Skeletal muscle tissue (tissue), 4 donors: ENCODE measurements around the gene RNF141. TPM values are rescaled to one million over a fixed set of nuclear protein-coding genes. Genes with fewer than 3 reads are reported as not detected.

Experiments used
- H3K27ac ChIP-seq: one replicate; pipeline ENCODE4 v1.7.0; 2013; ENCODE audit warnings: mild to moderate bottlenecking, low read depth, low read length, inconsistent platforms
- H3K27me3 ChIP-seq, 3 donors: one replicate each; pipeline ENCODE4 v1.7.0; 2013; ENCODE audit warnings: low read length in 3 of 3; ENCODE audit not compliant: control insufficient read depth in 3 of 3, insufficient read depth in 3 of 3
- H3K36me3 ChIP-seq, 3 donors: one replicate each; pipeline ENCODE4 v1.7.0; 2013; ENCODE audit warnings: low read length in 3 of 3; ENCODE audit not compliant: control insufficient read depth in 3 of 3, insufficient read depth in 3 of 3
- H3K4me1 ChIP-seq, 3 donors: one replicate each; pipeline ENCODE4 v1.7.0; 2013; ENCODE audit warnings: low read length in 3 of 3, mild to moderate bottlenecking in 3 of 3; ENCODE audit not compliant: control insufficient read depth in 3 of 3, insufficient read depth in 3 of 3
- H3K4me3 ChIP-seq, 3 donors: one replicate each; pipeline ENCODE4 v1.7.0; 2013; ENCODE audit warnings: low read length in 3 of 3
- H3K9ac ChIP-seq, 3 donors: one replicate each; pipeline ENCODE4 v1.7.0; 2013; ENCODE audit warnings: low read length in 3 of 3, mild to moderate bottlenecking in 3 of 3, moderate library complexity in 2 of 3, low read depth in 1 of 3
- H3K9me3 ChIP-seq, 3 donors: one replicate each; pipeline ENCODE4 v1.7.0; 2013; ENCODE audit warnings: low read length in 3 of 3; ENCODE audit not compliant: control insufficient read depth in 3 of 3
- total RNA-seq: library from RNA; depleted of rRNA; stranded (reverse); fragments of >200 nt; gene quantifications from one replicate; pipeline ENCODE4 v1.2.3, GENCODE V29; 2014
- donor health status: Osteomylitis.

Gene RNF141
- total RNA-seq, 1 donor from 2014 or later, result 20.4 TPM

- Histone ChIP-seq H3K4me1 (peaks cover 4 to 7% (median 6%) of the 10 kb centered on the region in 3 donors), H3K4me3 (no peak overlapping the region), H3K9ac (no peak overlapping the region), H3K27me3 (no peaks in the 10 kb centered on the region), H3K9me3 (no peaks in the 10 kb centered on the region), H3K36me3 (peaks cover 2 to 14% (median 10%) of the 10 kb centered on the region in 3 donors), H3K27ac (no peak overlapping the region)
Measured at GRCh38 chr11:10515418-10515817, 25.6 kb downstream of the RNF141 start.

GRCh38 chr11:10514709-10515108 lies 26.3 kb downstream of the RNF141 start:
- Histone ChIP-seq H3K9me3 (no peaks in the 10 kb centered on the region), H3K9ac (no peak overlapping the region), H3K4me3 (no peak overlapping the region), H3K4me1 (peaks cover 4 to 7% (median 6%) of the 10 kb centered on the region in 3 donors), H3K27me3 (no peaks in the 10 kb centered on the region), H3K27ac (no peak overlapping the region), H3K36me3 (peaks cover 2 to 11% (median 7%) of the 10 kb centered on the region in 3 donors)

DNA sequence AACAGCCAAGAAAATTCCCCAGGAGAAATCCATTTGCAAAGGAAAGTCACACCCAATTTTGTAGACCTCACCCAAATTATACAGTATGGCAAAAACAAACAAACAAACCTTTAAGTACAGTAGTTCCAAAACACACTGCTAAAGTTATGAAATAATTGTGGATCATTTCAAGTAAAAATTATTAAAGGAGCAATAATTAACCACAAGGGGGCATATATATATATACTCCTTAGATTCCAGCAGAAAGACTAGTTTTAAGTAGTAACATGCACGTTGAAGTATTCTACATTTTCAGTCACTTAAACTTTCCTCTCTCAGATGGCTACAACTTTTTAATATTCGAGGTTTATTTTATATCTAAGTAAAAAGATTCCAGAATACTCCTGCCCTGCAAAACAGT lies 26.8 kb downstream of the RNF141 start:
- H3K9me3 ChIP-seq, result no peaks in the 10 kb centered on the region
- H3K4me1 ChIP-seq, result peaks cover 4 to 7% (median 6%) of the 10 kb centered on the region in 3 donors
- no peak overlapping the region for H3K27ac ChIP-seq
- no peak overlapping the region for H3K4me3 ChIP-seq
- peaks cover 2 to 7% (median 3%) of the 10 kb centered on the region in 3 donors for H3K36me3 ChIP-seq
- H3K9ac ChIP-seq, result no peak overlapping the region
- no peaks in the 10 kb centered on the region for H3K27me3 ChIP-seq

DNA sequence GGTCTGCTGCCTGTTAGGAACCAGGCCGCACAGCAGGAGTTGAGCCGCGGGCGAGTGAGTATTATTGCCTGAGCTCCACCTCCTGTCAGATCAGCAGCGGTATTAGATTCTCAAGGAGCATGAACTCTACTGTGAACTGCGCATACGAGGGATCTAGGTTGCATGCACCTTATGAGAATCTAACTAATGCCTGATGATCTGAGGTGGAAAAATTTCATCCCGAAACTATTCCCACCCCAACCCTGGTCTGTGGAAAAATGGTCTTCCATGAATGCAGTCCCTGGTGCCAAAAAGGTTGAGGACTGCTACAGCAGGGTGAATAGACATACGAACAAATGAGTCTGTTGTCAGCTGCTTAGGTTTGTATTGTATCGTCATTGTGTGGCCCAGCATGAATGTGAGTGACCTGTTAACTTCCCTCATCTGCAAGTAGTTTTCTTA lies 29.8 kb downstream of the RNF141 start:
- H3K27me3 ChIP-seq, result no peaks in the 10 kb centered on the region
- no peak overlapping the region for H3K4me3 ChIP-seq
- no peak overlapping the region for H3K27ac ChIP-seq
- no peaks in the 10 kb centered on the region for H3K9me3 ChIP-seq
- peaks cover 4 to 7% (median 6%) of the 10 kb centered on the region in 3 donors for H3K4me1 ChIP-seq
- H3K36me3 ChIP-seq, result peaks cover 0 to 15% (median 0%) of the 10 kb centered on the region in 3 donors
- H3K9ac ChIP-seq, result no peak overlapping the region

- no peak overlapping the region for H3K4me3 ChIP-seq
- H3K36me3 ChIP-seq, result peaks cover 20 to 45% (median 26%) of the 10 kb centered on the region in 3 donors
- no peaks in the 10 kb centered on the region for H3K4me1 ChIP-seq
- H3K9me3 ChIP-seq, result no peaks in the 10 kb centered on the region
- no peak overlapping the region for H3K9ac ChIP-seq
- H3K27ac ChIP-seq, result no peak overlapping the region
- H3K27me3 ChIP-seq, result no peaks in the 10 kb centered on the region
Measured at GRCh38 chr11:10506008-10506370, 35.0 kb downstream of the RNF141 start.

GRCh38 chr11:10505278-10506007 lies 35.5 kb downstream of the RNF141 start:
- Histone ChIP-seq H3K4me1 (no peaks in the 10 kb centered on the region), H3K36me3 (peaks cover 23 to 51% (median 28%) of the 10 kb centered on the region in 3 donors), H3K9me3 (no peaks in the 10 kb centered on the region), H3K27me3 (no peaks in the 10 kb centered on the region), H3K4me3 (no peak overlapping the region), H3K9ac (no peak overlapping the region), H3K27ac (no peak overlapping the region)

GRCh38 chr11:10504490-10504889 lies 36.5 kb downstream of the RNF141 start:
- no peaks in the 10 kb centered on the region for H3K9me3 ChIP-seq
- no peaks in the 10 kb centered on the region for H3K4me1 ChIP-seq
- H3K9ac ChIP-seq, result no peak overlapping the region
- H3K4me3 ChIP-seq, result no peak overlapping the region
- no peak overlapping the region for H3K27ac ChIP-seq
- H3K27me3 ChIP-seq, result no peaks in the 10 kb centered on the region
- H3K36me3 ChIP-seq, result peaks cover 32 to 60% (median 38%) of the 10 kb centered on the region in 3 donors

GRCh38 chr11:10503777-10504480 lies 37.1 kb downstream of the RNF141 start:
- Histone ChIP-seq H3K36me3 (peaks cover 33 to 61% (median 43%) of the 10 kb centered on the region in 3 donors), H3K9ac (no peak overlapping the region), H3K4me3 (no peak overlapping the region), H3K27ac (no peak overlapping the region), H3K27me3 (no peaks in the 10 kb centered on the region), H3K9me3 (no peaks in the 10 kb centered on the region), H3K4me1 (no peaks in the 10 kb centered on the region)

GRCh38 chr11:10503221-10503620 lies 37.8 kb downstream of the RNF141 start:
- no peak overlapping the region for H3K27ac ChIP-seq
- no peaks in the 10 kb centered on the region for H3K4me1 ChIP-seq
- H3K9ac ChIP-seq, result no peak overlapping the region
- no peaks in the 10 kb centered on the region for H3K9me3 ChIP-seq
- H3K36me3 ChIP-seq, result peaks cover 33 to 62% (median 49%) of the 10 kb centered on the region in 3 donors
- H3K4me3 ChIP-seq, result no peak overlapping the region
- no peaks in the 10 kb centered on the region for H3K27me3 ChIP-seq

GRCh38 chr11:10502770-10503169 lies 38.2 kb downstream of the RNF141 start:
- H3K27ac ChIP-seq, result no peak overlapping the region
- no peaks in the 10 kb centered on the region for H3K27me3 ChIP-seq
- no peaks in the 10 kb centered on the region for H3K9me3 ChIP-seq
- no peak overlapping the region for H3K9ac ChIP-seq
- no peaks in the 10 kb centered on the region for H3K4me1 ChIP-seq
- no peak overlapping the region for H3K4me3 ChIP-seq
- H3K36me3 ChIP-seq, result peaks cover 34 to 66% (median 53%) of the 10 kb centered on the region in 3 donors
